Mesendoderm (in vitro differentiated cells): Measurements from ENCODE around the gene GALNT1.

ENCODE experiments used
- DNase-seq: peaks from one replicate; pipeline ENCODE4 v3.0.0; 2013
- H2AK5ac ChIP-seq: 2 replicates; pipeline ENCODE4 v1.6.1; 2013; ENCODE audit warnings: low read length, inconsistent platforms
- H2BK120ac ChIP-seq: 2 replicates; pipeline ENCODE4 v1.6.1; 2013; ENCODE audit warnings: low read depth, mild to moderate bottlenecking, low read length, moderate library complexity, mixed read lengths
- H2BK15ac ChIP-seq: replicated peaks from 2 replicates; pipeline ENCODE4 v1.6.1; 2013; ENCODE audit warnings: low read depth, mild to moderate bottlenecking, moderate library complexity
- H2BK5ac ChIP-seq: 2 replicates; pipeline ENCODE4 v1.6.1; 2013; ENCODE audit warnings: low read length, inconsistent platforms
- H3K18ac ChIP-seq: 2 replicates; pipeline ENCODE4 v1.6.1; 2013; ENCODE audit warnings: mild to moderate bottlenecking, low read length, mixed read lengths
- H3K23ac ChIP-seq: one replicate; pipeline ENCODE4 v1.6.1; 2013; ENCODE audit warnings: low read length
- H3K27ac ChIP-seq: 2 replicates; pipeline ENCODE4 v1.5.1; 2013; ENCODE audit warnings: low read depth, mild to moderate bottlenecking, inconsistent platforms, low read length, moderate library complexity
- H3K27me3 ChIP-seq: 2 replicates; pipeline ENCODE4 v1.6.1; 2013; ENCODE audit warnings: low read length, control low read depth, mild to moderate bottlenecking, inconsistent platforms; ENCODE audit not compliant: insufficient read depth, poor library complexity
- H3K36me3 ChIP-seq: 2 replicates; pipeline ENCODE4 v1.6.1; 2013; ENCODE audit warnings: low read length, inconsistent platforms; ENCODE audit not compliant: control insufficient read depth, insufficient read depth
- H3K4ac ChIP-seq: one replicate; pipeline ENCODE4 v1.6.1; 2013; ENCODE audit warnings: low read depth, mild to moderate bottlenecking, low read length, moderate library complexity
- H3K4me1 ChIP-seq: 2 replicates; pipeline ENCODE4 v1.6.1; 2013; ENCODE audit warnings: low read depth, low read length, inconsistent platforms; ENCODE audit not compliant: control insufficient read depth
- H3K4me2 ChIP-seq: 2 replicates; pipeline ENCODE4 v1.6.1; 2013; ENCODE audit warnings: low read length
- H3K4me3 ChIP-seq: 2 replicates; pipeline ENCODE4 v1.5.1; 2013; ENCODE audit warnings: mild to moderate bottlenecking, low read length
- H3K56ac ChIP-seq: one replicate; pipeline ENCODE4 v1.6.1; 2013; ENCODE audit warnings: low read length
- H3K79me1 ChIP-seq: 2 replicates; pipeline ENCODE4 v1.6.1; 2013; ENCODE audit warnings: low read length, inconsistent platforms
- H3K79me2 ChIP-seq: 2 replicates; pipeline ENCODE4 v1.6.1; 2013; ENCODE audit warnings: mild to moderate bottlenecking, low read length; ENCODE audit not compliant: control insufficient read depth, insufficient read depth
- H3K9ac ChIP-seq: 2 replicates; pipeline ENCODE4 v1.6.1; 2013; ENCODE audit warnings: low read length, inconsistent platforms
- H4K5ac ChIP-seq: one replicate; pipeline ENCODE4 v1.6.1; 2013; ENCODE audit warnings: low read length
- H4K8ac ChIP-seq: one replicate; pipeline ENCODE4 v1.6.1; 2013; ENCODE audit warnings: low read depth, mild to moderate bottlenecking, control low read depth, low read length, moderate library complexity
- WGBS: extraction: QIAGEN DNeasy Blood & Tissue Kit; methylation state at CpG from one replicate; pipeline ENCODE4 v1.1.7; 2013; ENCODE audit warnings: low lambda C conversion rate, missing lambda C conversion rate; ENCODE audit not compliant: insufficient coverage; ENCODE audit errors: extremely low coverage; 5-methylcytosine and 5-hydroxymethylcytosine counted together

GALNT1 gene

GRCh38 chr18:35616074-35616473, 34.5 kb downstream of the GALNT1 start:
- Histone ChIP-seq H3K4me3 (no peak overlapping the region), H3K56ac (no peak overlapping the region), H3K79me2 (peaks cover 2% of the 10 kb centered on the region), H3K4me2 (no peak overlapping the region), H4K5ac (no peak overlapping the region), H3K4ac (no peak overlapping the region), H3K36me3 (no peaks in the 10 kb centered on the region), H2BK120ac (no peak overlapping the region), H3K23ac (no peak overlapping the region), H2BK15ac (no peak overlapping the region), H3K27ac (no peak overlapping the region), H3K79me1 (no peaks in the 10 kb centered on the region), H4K8ac (no peak overlapping the region), H3K9ac (no peak overlapping the region), H3K27me3 (no peaks in the 10 kb centered on the region), H2BK5ac (no peak overlapping the region), H3K4me1 (peaks cover 8% of the 10 kb centered on the region), H2AK5ac (no peak overlapping the region), H3K18ac (no peak overlapping the region)
- WGBS = no CpG with 5 or more reads among the region's 2 CpGs
- DNase-seq = no peak

- Histone ChIP-seq H3K23ac (no peak overlapping the region), H3K9ac (no peak overlapping the region), H2BK5ac (no peak overlapping the region), H3K4ac (no peak overlapping the region), H3K18ac (peak overlapping the region; percentile 88), H3K4me1 (peaks cover 8% of the 10 kb centered on the region), H2BK120ac (no peak overlapping the region), H3K27ac (peak overlapping the region; percentile 3), H3K4me3 (no peak overlapping the region), H2AK5ac (no peak overlapping the region), H3K79me2 (peaks cover 2% of the 10 kb centered on the region), H3K27me3 (no peaks in the 10 kb centered on the region), H3K36me3 (no peaks in the 10 kb centered on the region), H4K8ac (no peak overlapping the region), H2BK15ac (no peak overlapping the region), H4K5ac (no peak overlapping the region), H3K56ac (peak overlapping the region; percentile 35), H3K79me1 (no peaks in the 10 kb centered on the region), H3K4me2 (no peak overlapping the region)
- WGBS = no CpG with 5 or more reads among the region's 6 CpGs
- DNase-seq = peak; percentile 75
Observed at GRCh38 chr18:35616664-35617423, 35.3 kb downstream of the GALNT1 start.

GRCh38 chr18:35617865-35618264, 36.3 kb downstream of the GALNT1 start:
- Histone ChIP-seq H2BK15ac (no peak overlapping the region), H4K8ac (no peak overlapping the region), H2AK5ac (no peak overlapping the region), H3K4ac (no peak overlapping the region), H3K79me1 (no peaks in the 10 kb centered on the region), H3K23ac (no peak overlapping the region), H3K4me2 (no peak overlapping the region), H2BK5ac (no peak overlapping the region), H3K56ac (no peak overlapping the region), H4K5ac (no peak overlapping the region), H3K4me1 (peaks cover 8% of the 10 kb centered on the region), H3K36me3 (no peaks in the 10 kb centered on the region), H3K27ac (no peak overlapping the region), H3K4me3 (no peak overlapping the region), H3K79me2 (peaks cover 2% of the 10 kb centered on the region), H3K27me3 (no peaks in the 10 kb centered on the region), H2BK120ac (no peak overlapping the region), H3K18ac (no peak overlapping the region), H3K9ac (no peak overlapping the region)
- WGBS = 100% methylated on average over 1 of the region's 1 CpG
- no peak for DNase-seq

GRCh38 chr18:35618289-35618688, 36.7 kb downstream of the GALNT1 start:
- Histone ChIP-seq H2AK5ac (no peak overlapping the region), H2BK120ac (no peak overlapping the region), H3K4ac (no peak overlapping the region), H4K5ac (no peak overlapping the region), H3K4me3 (no peak overlapping the region), H4K8ac (no peak overlapping the region), H3K27me3 (no peaks in the 10 kb centered on the region), H3K18ac (no peak overlapping the region), H3K79me1 (no peaks in the 10 kb centered on the region), H2BK5ac (no peak overlapping the region), H3K27ac (no peak overlapping the region), H3K4me1 (peaks cover 8% of the 10 kb centered on the region), H3K56ac (no peak overlapping the region), H3K23ac (no peak overlapping the region), H3K79me2 (peaks cover 2% of the 10 kb centered on the region), H3K36me3 (no peaks in the 10 kb centered on the region), H3K9ac (no peak overlapping the region), H2BK15ac (no peak overlapping the region), H3K4me2 (no peak overlapping the region)
- no peak for DNase-seq

GRCh38 chr18:35618696-35619095, 37.2 kb downstream of the GALNT1 start:
- Histone ChIP-seq H3K4me3 (no peak overlapping the region), H3K79me2 (peaks cover 2% of the 10 kb centered on the region), H2BK120ac (no peak overlapping the region), H3K36me3 (no peaks in the 10 kb centered on the region), H3K4me1 (peaks cover 8% of the 10 kb centered on the region), H3K79me1 (no peaks in the 10 kb centered on the region), H3K9ac (no peak overlapping the region), H3K18ac (no peak overlapping the region), H3K23ac (no peak overlapping the region), H3K56ac (no peak overlapping the region), H2AK5ac (no peak overlapping the region), H2BK5ac (no peak overlapping the region), H2BK15ac (no peak overlapping the region), H3K27ac (no peak overlapping the region), H4K8ac (no peak overlapping the region), H3K27me3 (no peaks in the 10 kb centered on the region), H3K4me2 (no peak overlapping the region), H4K5ac (no peak overlapping the region), H3K4ac (no peak overlapping the region)
- WGBS = no CpG with 5 or more reads among the region's 5 CpGs
- peak; percentile 74 for DNase-seq

GRCh38 chr18:35619464-35619863, 37.9 kb downstream of the GALNT1 start:
- peak overlapping the region; percentile 28 for H3K18ac ChIP-seq
- H2BK5ac ChIP-seq = no peak overlapping the region
- H2BK120ac ChIP-seq = no peak overlapping the region
- no peak for DNase-seq
- H3K79me1 ChIP-seq = peaks cover 2% of the 10 kb centered on the region
- WGBS = no CpG with 5 or more reads among the region's 4 CpGs
- no peak overlapping the region for H3K4me2 ChIP-seq
- peaks cover 8% of the 10 kb centered on the region for H3K4me1 ChIP-seq
- no peak overlapping the region for H2BK15ac ChIP-seq
- H4K8ac ChIP-seq = no peak overlapping the region
- H4K5ac ChIP-seq = no peak overlapping the region
- H3K9ac ChIP-seq = no peak overlapping the region
- no peak overlapping the region for H3K23ac ChIP-seq
- no peaks in the 10 kb centered on the region for H3K36me3 ChIP-seq
- H3K27ac ChIP-seq = no peak overlapping the region
- no peaks in the 10 kb centered on the region for H3K27me3 ChIP-seq
- no peak overlapping the region for H3K4me3 ChIP-seq
- H3K79me2 ChIP-seq = peaks cover 5% of the 10 kb centered on the region
- no peak overlapping the region for H3K4ac ChIP-seq
- H2AK5ac ChIP-seq = no peak overlapping the region
- H3K56ac ChIP-seq = no peak overlapping the region
